GM12872 (cell line): ENCODE results near the gene TLE4.

ENCODE experiments used
- TF ChIP-seq, protein P1 (sequence below): IDR thresholded peaks from 3 replicates; pipeline ENCODE4 v1.5.1; 2011; ENCODE audit warnings: low read depth, mild to moderate bottlenecking, low read length, moderate library complexity; ENCODE audit not compliant: insufficient read depth

TLE4 gene

DNA sequence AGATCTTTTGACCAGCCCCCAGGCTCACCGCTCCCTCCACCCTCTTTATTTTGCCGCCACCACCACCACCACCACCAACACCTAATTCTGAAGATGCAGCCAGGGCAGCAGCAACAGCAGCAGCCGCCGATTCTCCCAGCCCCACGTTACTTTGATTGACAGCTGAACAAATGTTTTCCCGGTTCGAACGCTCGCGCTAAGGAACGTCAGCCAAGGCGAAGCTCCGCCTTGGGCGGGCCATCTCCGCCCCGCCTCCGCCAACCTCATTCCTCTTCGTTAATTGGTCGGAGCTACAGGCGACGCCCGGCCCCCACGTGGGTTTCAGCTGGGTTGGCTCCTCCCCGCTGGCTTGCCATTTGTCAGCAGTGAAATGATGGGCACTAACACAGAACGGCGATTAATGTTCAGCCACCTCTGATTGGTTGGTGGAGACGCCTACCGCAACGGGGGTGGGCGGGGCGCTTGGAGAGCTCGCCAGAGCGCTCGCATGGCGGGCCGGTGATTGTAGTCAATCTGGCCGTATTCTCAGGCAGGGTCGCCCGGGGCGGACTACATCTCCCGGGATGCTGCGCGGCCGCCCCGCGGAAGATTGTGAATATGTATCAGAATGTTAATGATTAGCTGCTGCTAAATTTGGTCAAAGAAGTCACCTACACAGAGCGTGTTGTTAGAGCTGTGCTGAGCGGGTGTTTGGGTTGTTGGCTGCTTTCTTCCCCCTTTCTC is at the start of gene TLE4:
TSS of gene TLE4 (plus strand) at position 657 of the 723 bp plus-strand sequence. CDS start 826 bp downstream, outside the sequence.
- TF ChIP-seq, protein P1, sequence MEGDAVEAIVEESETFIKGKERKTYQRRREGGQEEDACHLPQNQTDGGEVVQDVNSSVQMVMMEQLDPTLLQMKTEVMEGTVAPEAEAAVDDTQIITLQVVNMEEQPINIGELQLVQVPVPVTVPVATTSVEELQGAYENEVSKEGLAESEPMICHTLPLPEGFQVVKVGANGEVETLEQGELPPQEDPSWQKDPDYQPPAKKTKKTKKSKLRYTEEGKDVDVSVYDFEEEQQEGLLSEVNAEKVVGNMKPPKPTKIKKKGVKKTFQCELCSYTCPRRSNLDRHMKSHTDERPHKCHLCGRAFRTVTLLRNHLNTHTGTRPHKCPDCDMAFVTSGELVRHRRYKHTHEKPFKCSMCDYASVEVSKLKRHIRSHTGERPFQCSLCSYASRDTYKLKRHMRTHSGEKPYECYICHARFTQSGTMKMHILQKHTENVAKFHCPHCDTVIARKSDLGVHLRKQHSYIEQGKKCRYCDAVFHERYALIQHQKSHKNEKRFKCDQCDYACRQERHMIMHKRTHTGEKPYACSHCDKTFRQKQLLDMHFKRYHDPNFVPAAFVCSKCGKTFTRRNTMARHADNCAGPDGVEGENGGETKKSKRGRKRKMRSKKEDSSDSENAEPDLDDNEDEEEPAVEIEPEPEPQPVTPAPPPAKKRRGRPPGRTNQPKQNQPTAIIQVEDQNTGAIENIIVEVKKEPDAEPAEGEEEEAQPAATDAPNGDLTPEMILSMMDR = no peak

DNA sequence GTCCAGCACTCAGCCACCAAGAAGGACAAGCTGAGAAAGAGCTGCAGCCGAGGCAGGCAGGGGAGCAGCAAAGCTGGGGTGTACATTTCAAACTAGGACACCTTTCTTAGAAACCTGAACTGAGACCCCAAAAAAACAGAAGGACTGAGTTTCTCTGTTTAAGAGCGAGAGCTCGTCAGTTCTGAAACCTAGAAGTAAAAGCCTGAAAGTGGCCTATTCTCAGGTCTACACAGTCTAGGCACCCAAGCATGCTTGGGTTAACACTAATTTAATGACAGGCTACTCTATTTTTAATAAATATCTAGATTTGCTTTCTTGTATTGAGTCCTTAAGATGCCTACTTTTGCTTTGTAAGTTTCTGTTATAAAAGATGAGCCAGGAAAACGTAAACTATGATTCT is 49.0 kb upstream of the TLE4 start:
- TF ChIP-seq, protein P1 = no peak

DNA sequence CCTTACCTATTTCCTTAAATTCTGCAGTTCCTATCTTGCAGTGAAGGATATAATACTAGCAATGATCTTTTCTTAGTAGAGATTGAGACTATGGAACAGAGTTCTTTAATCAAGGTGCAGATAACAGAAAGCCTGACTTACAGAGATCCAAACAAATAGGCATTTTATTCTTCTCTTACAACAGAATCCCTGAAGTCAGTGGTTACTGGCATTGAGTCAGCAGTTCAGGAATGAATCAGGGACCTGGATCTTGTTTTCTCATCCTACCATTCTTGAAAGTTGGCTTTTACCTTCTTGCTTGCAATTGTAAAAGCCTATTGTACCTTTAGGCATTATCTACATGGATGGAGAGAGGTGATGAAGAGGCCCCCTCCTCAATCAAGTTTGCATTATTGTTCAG is 47.5 kb upstream of the TLE4 start:
- TF ChIP-seq, protein P1 = no peak

- TF ChIP-seq, protein P1 = no peak
These were observed 45.6 kb upstream of the TLE4 start for GRCh38 chr9:79526149-79526672.

DNA sequence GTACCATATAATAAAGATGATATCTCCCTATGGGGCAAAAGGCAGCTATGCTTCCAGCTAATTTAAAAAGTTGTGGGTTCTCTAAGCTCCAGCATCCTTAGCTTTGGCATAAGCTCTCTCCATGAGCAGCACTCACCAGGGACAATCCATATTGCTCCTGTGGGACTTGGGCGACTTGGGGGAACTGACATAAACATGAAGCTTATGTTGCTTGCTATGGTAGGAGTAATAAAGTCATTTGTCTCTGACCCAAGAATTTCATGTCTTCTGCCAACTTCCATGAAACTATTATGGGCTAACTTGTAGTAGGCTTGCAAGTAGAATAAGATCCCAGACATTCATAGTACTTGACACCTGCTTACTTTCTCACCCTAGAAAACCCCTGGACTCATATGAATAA is 36.2 kb upstream of the TLE4 start:
- TF ChIP-seq, protein P1 = no peak

GRCh38 chr9:79537838-79538237 is 33.9 kb upstream of the TLE4 start:
- TF ChIP-seq, protein P1 = no peak

- TF ChIP-seq, protein P1 = no peak
These were observed 28.8 kb upstream of the TLE4 start for GRCh38 chr9:79542735-79543620.
